HG03280 (cell line): ENCODE results near the gene PLEKHA6.

Experiments used
- ATAC-seq: cut with Tn5 transposase; IDR thresholded peaks from one replicate; pipeline ENCODE4 v1.9.1; 2021; ENCODE audit warnings: mild to moderate bottlenecking, moderate library complexity; ENCODE audit not compliant: unreplicated experiment

The PLEKHA6 gene

DNA sequence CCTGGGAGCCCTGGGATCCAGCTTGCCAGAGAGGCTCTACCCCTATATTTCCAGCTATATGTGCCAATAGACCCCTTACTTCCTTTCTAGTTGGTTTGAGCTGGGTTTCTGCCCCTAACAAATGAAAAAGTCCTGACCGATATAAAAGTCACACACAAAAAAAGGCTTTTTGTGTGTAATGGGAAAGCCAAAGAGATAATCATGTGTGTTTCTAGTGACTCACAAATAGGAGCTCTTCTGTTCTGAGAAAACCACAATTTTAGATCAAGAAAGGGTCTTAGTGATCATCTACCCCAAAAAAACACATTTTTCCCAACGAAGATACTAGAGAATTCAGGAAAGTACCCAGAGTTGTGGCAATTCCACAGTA is 23.0 kb upstream of the PLEKHA6 start:
- ATAC-seq, result no peak

DNA sequence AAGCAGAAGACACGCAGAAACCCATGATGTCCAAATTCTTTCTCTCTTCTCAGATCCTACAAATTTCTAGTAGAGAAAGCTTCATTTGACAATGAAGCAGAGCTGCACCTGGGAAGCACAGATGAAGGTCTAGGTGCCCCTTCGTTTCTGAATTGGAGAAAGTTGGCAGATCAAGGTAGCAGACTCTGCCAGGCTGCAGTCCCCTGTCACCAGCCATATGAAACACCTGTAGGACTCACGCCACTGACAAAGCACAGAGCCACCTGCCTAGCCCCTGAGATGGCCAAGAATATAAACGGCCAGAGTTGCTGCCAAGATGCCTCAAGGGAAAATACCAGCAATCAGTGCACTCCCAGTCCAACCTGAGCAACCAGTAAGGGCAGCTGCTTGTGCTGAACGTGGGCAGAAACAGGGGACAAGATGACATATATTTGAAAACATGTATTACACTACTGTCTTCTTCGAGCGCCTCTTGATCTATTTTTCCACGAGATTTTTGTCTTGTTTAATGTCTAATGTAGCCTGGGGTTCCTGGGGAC is 20.6 kb upstream of the PLEKHA6 start:
- no peak for ATAC-seq

DNA sequence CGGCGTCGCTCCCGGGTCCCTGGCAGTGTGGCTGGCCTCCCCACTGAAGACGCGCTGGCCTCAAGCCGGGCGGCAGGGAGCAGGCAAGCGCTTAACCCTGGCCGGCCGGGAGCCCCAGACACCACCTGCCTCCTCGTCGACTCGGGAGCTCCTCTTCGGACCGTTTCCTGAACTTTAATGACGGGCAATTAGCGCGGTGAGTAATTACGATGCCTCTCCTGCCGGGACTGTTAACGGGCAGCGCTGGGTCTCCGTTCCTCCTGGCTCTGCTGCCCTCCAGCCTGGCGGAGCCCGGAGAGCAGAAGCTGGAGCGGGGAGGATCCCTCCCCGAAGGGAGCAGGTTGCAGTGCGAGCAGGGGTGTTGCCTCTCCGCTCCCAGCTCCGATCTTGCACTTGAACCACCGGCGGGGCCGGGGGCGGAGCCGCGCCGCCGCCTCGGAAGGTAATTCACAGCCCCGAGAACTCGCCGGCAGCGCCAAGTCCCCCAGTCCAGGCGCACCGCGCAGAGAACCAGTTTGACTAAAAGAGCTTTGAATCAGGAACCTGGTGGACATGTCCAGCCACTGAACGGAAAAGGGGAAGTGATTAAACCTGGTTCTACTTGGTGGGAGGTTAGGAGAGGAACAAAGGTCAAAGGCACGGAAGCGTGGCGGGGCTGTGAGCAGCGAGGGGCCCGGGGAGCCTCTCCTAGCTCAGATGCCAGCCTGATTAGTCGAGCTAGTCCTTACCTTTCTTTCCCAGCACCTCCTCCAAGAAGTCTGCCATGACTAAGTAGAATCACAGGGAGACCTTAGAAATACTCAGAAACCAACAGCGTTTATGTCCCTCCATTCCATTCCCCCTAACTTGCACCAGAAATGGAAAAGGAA is 18.3 kb upstream of the PLEKHA6 start:
- ATAC-seq, result no peak

DNA sequence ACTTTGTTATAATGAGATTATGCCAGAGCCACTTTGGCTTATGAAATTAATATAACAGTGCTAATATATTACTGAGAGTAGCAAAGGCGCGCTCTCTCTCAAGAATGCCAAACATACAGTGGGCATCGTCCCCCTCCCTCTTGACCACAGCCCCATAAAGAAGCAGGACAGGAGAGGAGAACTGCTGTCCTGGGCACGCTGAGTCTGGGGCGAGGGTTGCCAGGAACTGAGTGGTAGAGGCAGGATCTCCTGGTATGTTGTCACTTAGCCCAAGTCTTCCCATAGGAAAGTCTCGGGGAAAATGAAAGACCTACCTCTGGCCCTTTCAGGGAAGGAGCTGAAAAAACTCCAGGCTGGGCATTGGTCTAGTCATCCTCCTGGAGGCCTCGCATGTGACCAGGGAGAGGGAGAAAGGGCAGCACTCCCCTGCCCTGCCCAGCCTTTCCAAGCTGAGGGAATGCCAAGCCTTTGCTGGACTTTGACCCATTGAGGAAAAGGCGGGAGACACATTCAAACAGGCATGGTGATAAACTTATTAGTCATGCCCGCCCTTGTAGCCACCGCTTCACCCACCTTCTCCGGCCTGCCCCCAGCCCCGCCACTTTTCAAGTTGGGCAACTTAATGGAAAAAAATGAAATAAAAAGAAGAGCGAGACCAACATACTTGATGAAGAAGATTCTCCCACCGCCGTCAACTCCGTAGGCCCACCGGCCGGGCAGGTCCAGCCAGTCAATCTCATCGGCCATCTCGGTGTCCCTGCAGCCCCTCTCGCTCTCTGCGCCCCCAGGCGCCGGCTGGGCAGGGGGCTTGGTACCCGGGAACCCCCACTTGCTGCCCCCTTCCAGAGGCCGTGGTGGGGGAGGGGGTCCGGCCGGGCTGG is 17.4 kb upstream of the PLEKHA6 start:
- ATAC-seq, result no peak

DNA sequence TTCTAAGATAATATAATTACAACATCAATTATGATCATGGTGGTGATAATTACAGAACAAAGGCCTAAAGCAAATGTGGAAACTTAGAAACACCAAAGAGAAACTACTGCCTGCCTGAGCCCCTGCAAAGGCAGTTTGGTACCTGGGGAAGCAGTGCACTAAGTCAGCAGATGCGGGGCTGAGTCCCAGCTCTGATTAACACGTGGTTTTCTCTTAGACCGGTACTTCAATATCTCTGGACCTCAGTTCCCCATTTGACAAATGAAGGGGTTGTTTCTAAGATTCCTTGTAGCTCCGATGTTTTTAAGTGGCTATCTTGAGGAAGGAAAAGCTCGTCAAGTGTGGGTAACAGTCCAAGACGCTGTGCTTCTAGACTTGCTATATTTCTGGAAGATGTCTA is 16.7 kb upstream of the PLEKHA6 start:
- no peak for ATAC-seq

DNA sequence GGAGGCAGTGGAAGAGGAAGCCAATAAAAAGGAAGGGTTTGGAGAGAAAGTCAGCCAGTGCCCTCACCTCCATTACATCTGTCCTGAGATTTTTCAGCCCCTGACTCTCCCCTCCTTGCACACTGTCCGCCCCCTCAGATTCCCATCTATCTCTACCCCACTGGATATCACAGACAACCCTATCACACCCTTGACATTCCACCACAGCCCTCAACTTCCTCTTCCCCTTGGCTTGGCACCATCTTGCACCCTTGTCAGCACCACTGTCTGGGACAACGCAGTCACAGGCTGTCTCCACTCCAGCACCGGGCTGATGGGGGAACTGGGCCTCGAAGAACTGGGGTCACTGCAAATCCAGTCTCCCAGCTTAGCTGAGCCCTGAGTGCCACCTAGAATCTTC is 14.2 kb upstream of the PLEKHA6 start:
- ATAC-seq, result no peak

DNA sequence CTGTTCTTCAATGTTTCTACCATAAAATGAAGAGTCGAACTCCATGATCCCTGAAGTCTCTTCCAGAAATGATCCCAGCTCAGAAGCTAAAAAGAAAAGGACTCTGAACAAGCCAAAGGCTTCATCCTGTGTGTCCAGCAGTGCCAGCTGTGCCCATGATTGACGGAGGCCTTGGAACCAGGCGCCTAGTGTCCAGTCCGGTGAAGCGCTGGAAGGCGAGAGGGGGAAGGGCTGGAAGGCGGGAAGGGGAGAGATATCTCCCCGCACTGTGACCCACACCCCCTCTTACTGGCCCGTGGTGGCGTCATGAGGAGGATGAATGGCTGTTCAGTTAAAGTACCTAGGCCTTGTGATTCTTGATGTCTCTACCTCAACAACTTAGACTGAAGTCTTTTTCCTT is 10.4 kb upstream of the PLEKHA6 start:
- no peak for ATAC-seq

DNA sequence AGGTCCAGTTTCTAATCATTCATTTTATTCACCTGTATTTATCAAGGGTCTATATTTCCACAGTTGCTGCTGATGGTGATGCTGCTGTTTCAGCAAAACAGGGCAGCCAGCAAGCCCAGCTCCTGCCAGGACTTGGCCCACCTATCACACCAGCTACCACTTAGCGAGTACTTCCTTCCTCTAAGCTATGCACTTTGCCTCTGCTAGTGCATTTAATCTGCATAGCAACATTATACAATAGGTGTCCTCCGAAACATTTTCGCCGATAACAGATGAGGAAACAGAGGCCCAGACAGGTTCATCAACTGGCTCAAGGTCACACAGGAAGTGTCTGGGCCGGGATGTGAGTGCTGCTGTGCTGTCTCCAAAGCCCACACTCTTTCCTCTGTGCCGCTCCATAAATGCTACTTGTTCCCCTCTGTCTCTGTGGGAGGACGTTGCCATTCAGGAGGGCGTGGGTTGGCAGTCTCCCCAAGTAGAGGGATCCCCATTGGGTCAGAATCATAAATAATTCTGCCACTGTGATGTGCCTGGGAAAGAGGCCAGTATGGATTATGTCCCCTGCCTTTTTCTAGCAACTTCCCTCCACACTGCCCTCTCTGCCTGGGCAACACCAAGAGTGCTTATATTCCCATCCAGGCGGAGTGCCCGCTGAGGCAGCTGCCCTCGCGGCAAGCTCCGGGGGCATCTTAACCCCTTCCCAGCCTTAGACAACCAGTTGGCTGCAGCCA is 9.4 kb upstream of the PLEKHA6 start:
- no peak for ATAC-seq

DNA sequence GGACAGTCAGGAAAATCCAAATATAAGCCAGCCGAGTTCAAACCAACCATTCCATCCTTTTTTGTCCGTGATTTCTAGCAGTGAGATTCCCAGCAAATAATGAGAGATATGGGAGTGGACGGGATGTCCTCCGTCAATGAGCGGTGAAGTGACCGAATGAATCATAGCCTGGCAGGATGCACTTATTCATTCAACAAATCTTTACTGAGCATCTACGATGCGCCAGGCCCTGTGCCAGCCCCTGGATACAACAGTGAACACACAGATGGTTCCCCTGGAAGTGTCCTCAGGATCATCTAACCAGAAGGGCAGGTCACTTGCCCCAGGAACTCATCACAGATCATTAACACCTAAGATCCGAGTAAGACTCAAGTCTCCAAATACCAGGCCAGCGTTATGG is 8.2 kb upstream of the PLEKHA6 start:
- no peak for ATAC-seq

DNA sequence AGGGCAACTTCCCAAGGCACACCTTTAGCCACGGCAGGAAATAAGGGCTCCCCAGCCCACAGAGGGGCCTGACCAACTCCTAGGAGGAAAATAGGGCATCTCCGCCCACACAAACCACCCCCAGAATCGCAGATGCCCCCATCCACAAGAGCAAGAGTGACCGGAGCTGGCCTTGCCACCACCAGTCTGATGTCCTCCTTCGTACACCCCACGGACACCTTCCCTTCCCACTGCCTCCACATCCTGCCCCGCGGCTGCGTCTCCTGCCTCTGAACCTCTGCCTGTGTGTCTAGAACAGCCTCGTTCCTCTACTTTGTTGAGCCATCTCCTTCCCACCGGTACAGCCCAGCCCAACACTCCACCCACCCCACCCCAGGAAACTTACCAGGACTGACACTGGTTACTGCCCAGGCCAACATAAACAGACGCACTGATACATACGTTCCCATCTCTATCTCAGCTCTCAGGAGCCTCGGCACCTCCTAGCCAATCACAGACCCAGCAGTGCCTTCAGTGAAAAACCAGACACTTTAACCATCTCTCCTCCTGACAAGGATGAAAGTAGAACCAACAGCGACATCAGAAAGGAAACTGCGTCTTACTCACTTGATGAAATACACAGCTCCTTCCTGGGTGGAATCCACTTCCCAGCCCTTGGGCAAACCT is 7.6 kb upstream of the PLEKHA6 start:
- no peak for ATAC-seq

DNA sequence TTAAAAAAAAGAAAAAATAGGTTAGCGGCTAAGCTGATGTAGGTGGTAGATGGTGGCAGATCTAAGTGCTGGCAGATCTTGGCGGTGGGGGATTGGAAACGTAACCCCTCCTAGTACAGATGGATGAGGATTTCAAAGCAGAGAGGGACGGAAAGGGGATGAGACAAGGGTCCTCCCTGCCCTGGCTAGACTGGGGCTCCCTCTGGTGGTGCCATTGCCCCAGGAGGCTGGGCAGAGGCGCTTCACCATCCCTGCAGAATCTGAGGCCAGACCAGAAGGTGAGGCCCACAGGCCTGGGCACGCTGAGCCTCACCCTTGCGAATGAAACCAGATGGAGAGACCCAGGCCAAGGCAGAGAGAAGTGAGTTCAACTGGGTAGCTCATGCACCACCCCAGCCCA is 7.0 kb upstream of the PLEKHA6 start:
- ATAC-seq, result no peak

DNA sequence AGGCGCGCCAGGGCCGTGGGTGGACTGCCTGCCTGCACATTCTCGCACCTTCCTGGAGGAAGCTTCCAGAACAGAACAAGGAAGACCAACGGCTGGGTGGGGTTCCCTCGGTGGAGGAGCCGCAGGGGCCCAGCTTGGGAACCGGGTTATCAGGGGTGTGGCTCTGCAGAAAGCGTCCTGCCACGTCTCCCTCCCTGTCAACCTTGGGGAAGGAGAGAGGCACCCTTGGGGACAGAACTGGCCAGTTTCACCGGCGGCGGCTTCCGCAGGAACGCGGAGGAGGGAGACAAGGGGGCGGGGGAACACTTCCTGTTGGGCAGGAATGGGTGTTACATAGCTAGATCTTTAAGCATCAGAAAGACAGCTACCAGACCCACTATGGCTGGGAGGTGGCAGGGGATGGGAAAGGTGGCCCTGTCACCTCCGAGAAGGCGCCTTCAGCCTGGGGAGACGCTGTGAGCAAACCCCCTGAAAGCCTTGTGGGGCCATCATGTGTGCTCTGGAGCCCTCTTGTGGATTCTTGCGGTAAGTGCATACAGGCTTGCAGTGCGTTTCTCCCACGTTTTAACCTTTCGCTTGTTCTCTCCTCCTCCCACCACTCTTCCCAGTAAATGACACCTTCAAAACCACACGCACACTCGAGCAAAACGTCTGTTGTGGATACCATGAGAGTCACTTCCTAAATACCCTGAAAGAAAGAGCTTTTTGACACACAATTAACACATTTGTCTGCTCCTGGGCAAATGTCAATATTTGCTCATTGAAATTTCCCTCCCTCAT is 3.8 kb upstream of the PLEKHA6 start:
- peak; percentile 60 for ATAC-seq

DNA sequence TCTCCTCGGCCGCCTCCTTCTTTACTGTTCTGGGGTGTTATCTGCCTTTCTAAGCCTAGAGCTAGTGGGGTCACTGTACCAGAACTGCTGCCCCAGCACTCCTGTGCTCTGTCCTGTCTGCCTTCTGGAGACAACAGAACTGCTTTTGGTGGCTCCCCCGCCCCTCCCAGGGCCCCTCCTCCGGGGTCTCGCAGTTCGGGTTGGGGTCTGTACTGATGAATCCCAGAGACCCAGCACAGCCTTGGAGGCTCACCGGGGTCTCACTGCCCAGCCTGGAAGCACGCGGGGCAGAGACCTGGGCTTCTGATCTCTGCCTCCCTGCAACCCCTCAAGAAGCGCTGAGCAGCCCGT is 3.2 kb upstream of the PLEKHA6 start:
- ATAC-seq, result no peak

DNA sequence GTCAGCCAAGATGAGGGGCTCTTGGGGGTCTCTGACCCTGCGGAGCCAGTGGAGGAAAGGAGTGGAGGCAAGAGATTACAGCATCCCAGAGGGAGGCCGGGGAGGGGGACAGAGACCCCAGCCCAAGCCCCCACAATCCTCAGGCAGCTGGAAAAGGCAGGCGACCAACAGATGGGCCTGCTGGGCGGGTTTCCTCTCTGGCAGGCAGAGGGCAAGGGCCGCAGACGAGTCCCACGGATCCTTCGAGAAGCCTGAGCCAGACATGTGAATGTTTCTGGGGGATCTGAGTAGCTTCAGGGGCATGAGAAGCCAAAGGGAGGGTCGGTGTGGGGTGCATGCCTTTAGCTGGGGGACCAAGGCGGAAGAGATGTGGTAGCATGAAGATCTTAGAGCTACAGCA is 2.1 kb upstream of the PLEKHA6 start:
- ATAC-seq, result no peak

DNA sequence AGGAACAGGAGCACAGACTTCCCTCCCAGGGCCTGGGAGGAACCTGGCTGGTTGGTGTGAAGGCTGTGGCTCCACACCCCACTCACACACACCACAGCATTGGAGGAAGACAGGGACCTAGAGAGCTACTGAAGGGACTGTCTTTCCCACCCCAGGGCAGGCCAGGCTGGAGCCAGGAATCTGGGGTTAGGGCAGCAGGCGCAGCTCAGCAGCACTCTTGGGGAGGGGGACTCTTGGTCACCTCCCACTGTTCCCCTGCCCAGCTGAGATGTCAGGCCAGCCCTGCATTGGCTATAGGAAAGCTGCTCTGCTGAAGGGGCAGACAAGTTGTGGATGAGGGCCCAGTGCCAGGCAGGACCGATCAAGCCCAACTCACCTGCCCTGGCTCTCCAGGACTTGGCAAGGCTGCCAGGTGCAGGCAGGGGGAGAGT is 1.6 kb upstream of the PLEKHA6 start:
- no peak for ATAC-seq

DNA sequence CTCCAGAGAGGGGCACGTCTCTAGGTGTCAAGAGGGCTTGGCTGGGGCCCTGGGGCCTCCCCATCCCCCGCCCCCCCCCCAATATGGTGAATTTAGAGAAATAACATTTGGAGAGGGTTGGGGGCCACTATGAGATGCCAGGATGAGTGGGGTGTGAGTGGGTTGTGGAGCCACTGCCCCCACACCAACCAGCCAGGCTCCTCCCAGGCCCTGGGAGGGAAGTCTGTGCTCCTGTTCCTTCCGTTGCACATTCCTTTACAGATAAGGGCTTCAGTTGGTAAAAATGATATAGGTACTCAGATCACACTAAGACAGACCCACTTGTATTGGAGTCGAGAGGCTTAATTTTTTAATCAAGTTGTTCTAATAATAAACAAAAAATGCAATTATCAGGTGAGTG is 585 bp upstream of the PLEKHA6 start:
- no peak for ATAC-seq

DNA sequence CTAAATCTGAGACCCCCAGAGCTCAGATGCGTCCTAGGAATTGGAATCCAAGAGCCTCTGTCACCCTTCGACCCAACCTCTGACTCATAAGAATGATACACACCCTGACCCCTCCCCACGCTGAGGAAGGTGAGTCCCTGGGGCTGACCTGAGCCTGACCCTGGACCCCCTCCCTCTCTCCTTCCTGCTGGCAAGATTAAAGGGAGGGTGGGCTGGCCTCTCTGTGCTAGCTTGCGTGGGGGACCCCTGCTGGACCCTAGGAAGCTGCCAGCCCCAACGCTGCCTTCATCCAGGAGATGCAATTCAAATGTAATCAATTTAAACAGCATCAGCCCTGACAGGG is 627 bp downstream of the PLEKHA6 start:
- ATAC-seq, result no peak

DNA sequence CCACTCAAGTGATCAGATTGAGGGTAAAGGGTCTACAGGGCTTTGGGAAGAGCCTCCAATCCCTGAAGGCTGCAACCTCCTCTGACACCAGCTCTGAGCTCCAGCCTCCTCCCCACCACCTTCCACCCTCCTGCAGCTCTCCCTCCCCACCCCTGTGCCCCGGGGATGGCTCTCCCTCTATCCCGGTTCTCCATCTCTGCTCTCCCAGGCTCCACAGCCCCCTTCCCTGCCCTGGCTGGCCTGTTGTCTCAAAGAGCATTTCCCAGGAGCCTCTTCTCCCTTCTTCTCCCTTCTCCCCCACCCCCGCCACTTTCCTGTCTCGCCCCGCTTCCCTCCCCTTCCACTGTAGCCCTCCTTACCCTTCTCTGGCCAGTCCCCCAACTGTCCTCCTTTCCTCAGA is 1.1 kb downstream of the PLEKHA6 start:
- ATAC-seq, result no peak

DNA sequence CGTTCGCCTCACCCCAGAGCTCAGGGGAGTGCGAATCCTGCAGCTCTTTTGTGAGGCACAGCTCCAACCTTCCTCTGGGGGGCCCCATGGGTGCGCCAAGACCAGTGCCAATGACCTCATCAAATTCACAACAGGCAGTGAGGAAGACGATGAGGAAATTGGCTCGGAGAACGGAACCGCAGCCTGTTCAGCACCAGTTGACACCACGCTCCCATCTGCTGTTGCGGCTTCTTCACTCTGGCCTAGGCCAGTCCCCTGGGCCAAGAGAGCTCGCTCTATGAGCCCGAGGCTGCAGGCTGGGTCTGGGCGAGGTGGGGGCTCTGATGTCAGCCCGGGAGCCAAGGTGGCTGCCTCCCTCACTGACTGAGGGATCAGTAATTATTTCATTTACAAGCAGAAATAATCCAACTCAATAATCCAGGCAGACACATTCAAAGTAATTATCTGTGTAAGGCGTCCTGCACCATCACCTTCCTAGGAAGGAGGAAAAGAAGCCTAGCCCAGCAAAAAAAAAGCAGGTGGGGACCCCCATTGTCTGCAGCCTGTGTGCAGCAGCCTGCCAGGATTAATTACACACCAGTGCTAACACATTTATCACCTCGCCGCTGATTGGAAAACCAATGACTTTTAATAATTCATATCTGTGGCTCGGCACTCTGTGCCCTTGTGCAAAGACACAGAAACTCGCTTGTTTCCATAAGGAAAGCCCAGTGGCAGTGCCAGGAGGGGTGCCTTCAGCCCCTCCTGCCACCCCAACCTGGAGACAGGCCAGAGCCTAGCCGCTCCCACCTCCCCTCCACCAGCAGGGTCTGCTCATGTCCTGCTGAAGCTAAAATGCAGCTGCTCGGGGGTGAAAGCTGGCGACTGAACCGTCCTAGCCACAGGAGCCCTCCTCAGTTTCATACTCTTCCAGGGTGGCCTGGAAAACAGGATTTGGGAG is 1.9 kb downstream of the PLEKHA6 start:
- ATAC-seq, result no peak
